ENCODE results near the gene DACT3.
A peak's percentile ranks its signal among the peaks of the same experiment; 100 is the strongest.

The DACT3 gene

DNA sequence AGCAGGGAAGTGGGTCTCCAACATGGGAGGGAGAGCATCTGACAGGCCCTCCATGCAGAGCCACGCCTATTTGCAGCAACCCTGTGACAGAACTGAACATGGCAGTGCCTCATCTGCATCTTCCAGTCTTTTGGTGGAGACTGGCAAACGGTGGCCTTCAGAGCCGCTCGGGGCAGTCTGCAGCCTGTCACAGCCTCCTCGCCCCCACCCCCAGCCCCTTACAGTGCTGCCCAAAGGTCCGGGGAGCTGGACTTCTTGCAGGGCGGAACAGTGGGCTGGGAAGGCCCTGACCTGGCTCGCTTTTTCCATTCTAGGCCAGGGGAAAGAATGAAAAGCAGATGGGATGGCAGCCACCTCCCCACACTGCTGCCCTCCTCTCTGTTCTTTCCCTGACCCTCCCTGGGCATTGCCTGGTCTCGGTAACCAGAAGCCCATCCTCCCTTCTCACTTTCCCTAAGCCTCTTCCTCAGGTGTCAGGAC lies 57.2 kb downstream of the DACT3 start:
- Histone ChIP-seq H3K9me3 (ENCODE audit: insufficient read depth, low read length) (peaks cover 6% of the 10 kb centered on the region), H3K27me3 (ENCODE audit: low read depth, low read length) (no peaks in the 10 kb centered on the region; the same call in 1 of the 2 replicates), H3K9ac (ENCODE audit: low read length) (no peak overlapping the region), H3K4me3 (ENCODE audit: low read length) (no peak overlapping the region), H3K4me2 (ENCODE audit: low read length) (no peak overlapping the region), H3K27ac (ENCODE audit: low read length) (no peak overlapping the region), H3K36me3 (replicated peaks; ENCODE audit: low read depth, low read length) (peaks cover 48% of the 10 kb centered on the region), H3K79me2 (ENCODE audit: low read length) (peaks cover 51% of the 10 kb centered on the region), H2AFZ (ENCODE audit: low read depth, low read length) (no peak overlapping the region), H3K4me1 (ENCODE audit: low read length) (peaks cover 19% of the 10 kb centered on the region), H4K20me1 (ENCODE audit: insufficient read depth, low read length) (peaks cover 44% of the 10 kb centered on the region)
- no peak for TF ChIP-seq EZH2phosphoT487 (IDR thresholded peaks at IDR 0.05; ENCODE audit: low read depth)
- TF ChIP-seq, protein P1, sequence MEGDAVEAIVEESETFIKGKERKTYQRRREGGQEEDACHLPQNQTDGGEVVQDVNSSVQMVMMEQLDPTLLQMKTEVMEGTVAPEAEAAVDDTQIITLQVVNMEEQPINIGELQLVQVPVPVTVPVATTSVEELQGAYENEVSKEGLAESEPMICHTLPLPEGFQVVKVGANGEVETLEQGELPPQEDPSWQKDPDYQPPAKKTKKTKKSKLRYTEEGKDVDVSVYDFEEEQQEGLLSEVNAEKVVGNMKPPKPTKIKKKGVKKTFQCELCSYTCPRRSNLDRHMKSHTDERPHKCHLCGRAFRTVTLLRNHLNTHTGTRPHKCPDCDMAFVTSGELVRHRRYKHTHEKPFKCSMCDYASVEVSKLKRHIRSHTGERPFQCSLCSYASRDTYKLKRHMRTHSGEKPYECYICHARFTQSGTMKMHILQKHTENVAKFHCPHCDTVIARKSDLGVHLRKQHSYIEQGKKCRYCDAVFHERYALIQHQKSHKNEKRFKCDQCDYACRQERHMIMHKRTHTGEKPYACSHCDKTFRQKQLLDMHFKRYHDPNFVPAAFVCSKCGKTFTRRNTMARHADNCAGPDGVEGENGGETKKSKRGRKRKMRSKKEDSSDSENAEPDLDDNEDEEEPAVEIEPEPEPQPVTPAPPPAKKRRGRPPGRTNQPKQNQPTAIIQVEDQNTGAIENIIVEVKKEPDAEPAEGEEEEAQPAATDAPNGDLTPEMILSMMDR (IDR thresholded peaks at IDR 0.05; ENCODE audit: low read depth, low read length) = no peak

DNA sequence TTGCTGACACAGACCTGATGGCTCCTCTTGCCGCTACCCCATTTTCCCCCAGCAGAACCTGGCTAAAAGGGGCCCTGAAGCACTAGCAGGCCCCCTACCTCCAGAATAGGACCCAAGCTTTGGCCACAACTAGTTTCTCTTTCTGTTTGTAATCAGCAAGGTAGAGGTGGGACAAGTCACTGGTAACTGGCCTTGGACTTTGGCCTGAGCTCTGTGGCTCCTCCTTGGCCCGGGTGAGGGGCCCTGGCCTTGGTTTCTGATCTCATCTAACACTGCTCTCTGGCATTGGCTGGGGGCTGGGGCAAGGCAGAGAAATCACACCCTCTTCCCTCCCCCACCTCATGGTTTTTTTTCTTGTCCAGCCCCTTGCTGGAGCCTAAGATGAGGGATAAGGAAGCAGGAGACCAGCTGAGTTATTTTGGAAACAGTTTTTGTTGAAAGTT lies 57.8 kb downstream of the DACT3 start:
- peaks cover 19% of the 10 kb centered on the region for H3K4me1 ChIP-seq (ENCODE audit: low read length)
- H3K27me3 ChIP-seq (ENCODE audit: low read depth, low read length) = no peaks in the 10 kb centered on the region; the same call in 1 of the 2 replicates
- peak overlapping the region; percentile 93 for H3K4me2 ChIP-seq (ENCODE audit: low read length)
- H3K4me3 ChIP-seq (ENCODE audit: low read length) = peak overlapping the region; percentile 99; the same call in 1 of the 2 replicates
- no peak overlapping the region for H3K27ac ChIP-seq (ENCODE audit: low read length)
- peaks cover 12% of the 10 kb centered on the region for H3K9me3 ChIP-seq (ENCODE audit: insufficient read depth, low read length)
- H3K9ac ChIP-seq (ENCODE audit: low read length) = no peak overlapping the region
- no peak for TF ChIP-seq EZH2phosphoT487 (IDR thresholded peaks at IDR 0.05; ENCODE audit: low read depth)
- TF ChIP-seq, protein P1 (IDR thresholded peaks at IDR 0.05; ENCODE audit: low read depth, low read length) = no peak
- H3K79me2 ChIP-seq (ENCODE audit: low read length) = peaks cover 51% of the 10 kb centered on the region
- H3K36me3 ChIP-seq (replicated peaks; ENCODE audit: low read depth, low read length) = peaks cover 46% of the 10 kb centered on the region
- H4K20me1 ChIP-seq (ENCODE audit: insufficient read depth, low read length) = peaks cover 44% of the 10 kb centered on the region
- no peak overlapping the region for H2AFZ ChIP-seq (ENCODE audit: low read depth, low read length)

DNA sequence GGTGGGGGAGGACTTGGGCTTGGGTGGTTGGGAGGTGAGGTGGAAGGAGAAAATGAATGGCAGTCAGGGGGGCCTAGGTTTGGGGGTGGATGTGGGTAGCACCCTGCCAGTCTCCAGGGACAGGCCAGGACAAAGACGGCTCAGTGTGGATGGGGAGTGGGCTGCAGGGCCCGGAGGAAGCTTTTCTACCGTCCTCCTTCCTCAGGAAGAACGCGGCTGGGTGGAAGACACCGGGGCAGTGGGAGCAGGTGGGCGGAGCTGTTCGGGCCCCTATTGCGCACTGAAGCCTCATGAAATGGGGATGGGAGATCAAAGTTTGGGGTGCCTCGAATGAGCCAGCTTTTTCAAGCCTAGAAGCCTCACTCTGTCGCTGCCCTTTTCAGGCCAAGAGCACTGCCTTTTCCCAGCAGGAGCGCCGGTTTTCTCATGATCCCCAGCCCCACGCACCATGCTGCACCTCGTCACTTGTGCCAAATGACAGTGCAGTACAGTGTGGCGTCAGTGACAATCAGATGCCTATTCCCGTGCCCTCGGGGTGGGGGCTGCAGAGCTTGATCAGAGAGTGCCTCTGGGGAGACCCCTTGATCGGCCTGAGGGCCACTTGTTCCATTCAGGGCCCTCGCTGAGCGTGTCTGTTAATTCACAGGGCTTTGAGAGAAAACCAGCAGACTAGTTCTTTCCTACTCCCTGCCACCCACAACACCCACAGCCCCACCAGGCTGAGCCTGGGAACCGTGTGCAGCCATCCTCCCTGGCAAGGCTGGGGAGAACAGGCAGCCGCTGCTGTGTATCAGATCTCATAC lies 58.4 kb downstream of the DACT3 start:
- Histone ChIP-seq H3K27ac (ENCODE audit: low read length) (no peak overlapping the region), H3K4me2 (ENCODE audit: low read length) (peak overlapping the region; percentile 93), H2AFZ (ENCODE audit: low read depth, low read length) (no peak overlapping the region), H3K4me3 (ENCODE audit: low read length) (peak overlapping the region; percentile 99), H3K4me1 (ENCODE audit: low read length) (peaks cover 19% of the 10 kb centered on the region), H3K79me2 (ENCODE audit: low read length) (peaks cover 51% of the 10 kb centered on the region), H4K20me1 (ENCODE audit: insufficient read depth, low read length) (peaks cover 44% of the 10 kb centered on the region), H3K27me3 (ENCODE audit: low read depth, low read length) (no peaks in the 10 kb centered on the region; the same call in 1 of the 2 replicates), H3K36me3 (replicated peaks; ENCODE audit: low read depth, low read length) (peaks cover 40% of the 10 kb centered on the region), H3K9me3 (ENCODE audit: insufficient read depth, low read length) (peaks cover 18% of the 10 kb centered on the region), H3K9ac (ENCODE audit: low read length) (peak overlapping the region; percentile 100)
- TF ChIP-seq EZH2phosphoT487 (IDR thresholded peaks at IDR 0.05; ENCODE audit: low read depth) = no peak
- TF ChIP-seq, protein P1 (IDR thresholded peaks at IDR 0.05; ENCODE audit: low read depth, low read length) = no peak
